ENCODE results near the gene RPS4Y1. TPM values are rescaled to one million over a fixed set of nuclear protein-coding genes. Genes with fewer than 3 reads are reported as not detected.

RPS4Y1 gene

DNA sequence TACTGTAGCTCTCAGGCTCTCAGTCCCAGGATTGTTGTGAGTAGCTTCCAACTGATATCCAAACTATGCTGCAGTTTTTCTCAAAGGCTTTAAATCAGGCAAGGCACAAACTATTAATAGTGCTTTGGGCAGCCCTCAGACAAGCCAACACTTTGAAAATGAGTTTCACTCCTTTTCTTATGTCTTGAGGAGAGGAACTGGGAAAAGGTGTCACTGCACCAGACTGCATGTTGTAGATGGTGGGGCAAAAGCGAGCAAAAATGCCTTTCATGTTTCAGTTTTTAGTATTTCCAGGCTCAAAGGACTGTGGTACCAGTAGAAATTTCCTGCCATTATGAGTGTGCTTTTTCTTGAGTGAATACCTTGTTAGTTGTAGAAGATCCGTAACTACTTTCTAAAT is 54.6 kb downstream of the RPS4Y1 start:
- Histone ChIP-seq H3K9me3 (ENCODE audit: control insufficient read depth, low read length) (no peaks in the 10 kb centered on the region), H2BK15ac (ENCODE audit: low read depth, poor library complexity, severe bottlenecking) (no peak overlapping the region), H3K4me3 (ENCODE audit: insufficient read depth in 1 of 2, low read depth in 1 of 2, low read length in 2 of 2) (no peak overlapping the region), H2AFZ (ENCODE audit: low read depth, low read length) (no peak overlapping the region), H2BK12ac (ENCODE audit: low read length in 2 of 2) (no peak overlapping the region), H4K8ac (ENCODE audit: low read length) (no peak overlapping the region), H3K23ac (ENCODE audit: low read length in 2 of 2) (no peak overlapping the region), H3K79me1 (replicated peaks; ENCODE audit: low read length, poor library complexity, severe bottlenecking) (no peaks in the 10 kb centered on the region), H4K91ac (ENCODE audit: low read length) (no peak overlapping the region), H3K36me3 (ENCODE audit: control insufficient read depth in 1 of 2, insufficient read depth in 2 of 2, low read depth in 1 of 2, low read length in 2 of 2) (no peaks in the 10 kb centered on the region), H2BK5ac (ENCODE audit: low read depth, low read length, poor library complexity, severe bottlenecking) (no peak overlapping the region), H3K4ac (ENCODE audit: low read depth in 1 of 2, low read length in 2 of 2) (no peak overlapping the region), H3K27ac (ENCODE audit: low read length, poor library complexity, severe bottlenecking) (no peak overlapping the region), H3K9ac (ENCODE audit: low read length) (no peak overlapping the region), H2AK5ac (ENCODE audit: low read length, severe bottlenecking) (no peak overlapping the region), H3K14ac (ENCODE audit: low read length in 2 of 2) (no peak overlapping the region), H3K4me1 (ENCODE audit: control insufficient read depth, insufficient read depth, low read depth, low read length) (no peaks in the 10 kb centered on the region), H3K4me2 (ENCODE audit: low read length, poor library complexity, severe bottlenecking) (no peak overlapping the region), H3K18ac (ENCODE audit: low read depth in 1 of 2, low read length in 2 of 2) (no peak overlapping the region), H3K27me3 (ENCODE audit: control insufficient read depth in 1 of 2, insufficient read depth in 1 of 2, low read length in 2 of 2) (no peaks in the 10 kb centered on the region), H2BK120ac (ENCODE audit: low read depth, low read length) (no peak overlapping the region)
- DNase-seq: no peak
- WGBS: 100% methylated on average over 1 of the region's 2 CpGs

DNA sequence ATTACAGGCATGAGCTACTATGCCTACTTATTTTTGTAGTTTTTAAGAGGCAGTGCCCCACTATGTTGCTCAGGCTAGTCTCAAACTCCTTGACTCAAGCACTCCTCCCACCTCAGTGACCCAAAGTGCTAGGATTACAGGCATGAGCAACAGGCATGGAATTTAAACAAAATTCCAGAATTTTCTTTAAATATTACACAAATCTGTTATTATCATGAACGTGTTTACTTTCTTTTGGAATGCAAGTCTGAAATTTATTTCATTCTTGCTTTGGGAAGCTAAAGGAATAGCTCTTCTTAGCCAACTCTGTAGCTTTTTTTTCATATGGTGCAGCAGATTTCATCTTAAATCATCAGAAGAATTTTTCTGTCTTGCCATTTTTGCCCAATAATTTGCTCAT is 66.0 kb downstream of the RPS4Y1 start:
- no peak overlapping the region for H2BK5ac ChIP-seq (ENCODE audit: low read depth, low read length, poor library complexity, severe bottlenecking)
- no peaks in the 10 kb centered on the region for H3K4me1 ChIP-seq (ENCODE audit: control insufficient read depth, insufficient read depth, low read depth, low read length)
- H3K4me3 ChIP-seq (ENCODE audit: insufficient read depth in 1 of 2, low read depth in 1 of 2, low read length in 2 of 2): no peak overlapping the region
- H2BK120ac ChIP-seq (ENCODE audit: low read depth, low read length): no peak overlapping the region
- H3K4me2 ChIP-seq (ENCODE audit: low read length, poor library complexity, severe bottlenecking): no peak overlapping the region
- no peak overlapping the region for H4K91ac ChIP-seq (ENCODE audit: low read length)
- DNase-seq: no peak
- no peak overlapping the region for H3K23ac ChIP-seq (ENCODE audit: low read length in 2 of 2)
- H3K27ac ChIP-seq (ENCODE audit: low read length, poor library complexity, severe bottlenecking): no peak overlapping the region
- peak overlapping the region in 1 of 2 experiments; percentile 12 for H3K18ac ChIP-seq (ENCODE audit: low read depth in 1 of 2, low read length in 2 of 2)
- no peak overlapping the region for H2AK5ac ChIP-seq (ENCODE audit: low read length, severe bottlenecking)
- H3K14ac ChIP-seq (ENCODE audit: low read length in 2 of 2): no peak overlapping the region
- H2AFZ ChIP-seq (ENCODE audit: low read depth, low read length): peak overlapping the region; percentile 14
- H3K79me1 ChIP-seq (replicated peaks; ENCODE audit: low read length, poor library complexity, severe bottlenecking): no peaks in the 10 kb centered on the region
- H2BK12ac ChIP-seq (ENCODE audit: low read length in 2 of 2): no peak overlapping the region
- no CpG with 5 or more reads among the region's 1 CpG for WGBS
- no peaks in the 10 kb centered on the region for H3K27me3 ChIP-seq (ENCODE audit: control insufficient read depth in 1 of 2, insufficient read depth in 1 of 2, low read length in 2 of 2)
- no peaks in the 10 kb centered on the region for H3K9me3 ChIP-seq (ENCODE audit: control insufficient read depth, low read length)
- no peak overlapping the region for H3K4ac ChIP-seq (ENCODE audit: low read depth in 1 of 2, low read length in 2 of 2)
- no peak overlapping the region for H2BK15ac ChIP-seq (ENCODE audit: low read depth, poor library complexity, severe bottlenecking)
- no peaks in the 10 kb centered on the region for H3K36me3 ChIP-seq (ENCODE audit: control insufficient read depth in 1 of 2, insufficient read depth in 2 of 2, low read depth in 1 of 2, low read length in 2 of 2)
- no peak overlapping the region for H4K8ac ChIP-seq (ENCODE audit: low read length)
- H3K9ac ChIP-seq (ENCODE audit: low read length): no peak overlapping the region

DNA sequence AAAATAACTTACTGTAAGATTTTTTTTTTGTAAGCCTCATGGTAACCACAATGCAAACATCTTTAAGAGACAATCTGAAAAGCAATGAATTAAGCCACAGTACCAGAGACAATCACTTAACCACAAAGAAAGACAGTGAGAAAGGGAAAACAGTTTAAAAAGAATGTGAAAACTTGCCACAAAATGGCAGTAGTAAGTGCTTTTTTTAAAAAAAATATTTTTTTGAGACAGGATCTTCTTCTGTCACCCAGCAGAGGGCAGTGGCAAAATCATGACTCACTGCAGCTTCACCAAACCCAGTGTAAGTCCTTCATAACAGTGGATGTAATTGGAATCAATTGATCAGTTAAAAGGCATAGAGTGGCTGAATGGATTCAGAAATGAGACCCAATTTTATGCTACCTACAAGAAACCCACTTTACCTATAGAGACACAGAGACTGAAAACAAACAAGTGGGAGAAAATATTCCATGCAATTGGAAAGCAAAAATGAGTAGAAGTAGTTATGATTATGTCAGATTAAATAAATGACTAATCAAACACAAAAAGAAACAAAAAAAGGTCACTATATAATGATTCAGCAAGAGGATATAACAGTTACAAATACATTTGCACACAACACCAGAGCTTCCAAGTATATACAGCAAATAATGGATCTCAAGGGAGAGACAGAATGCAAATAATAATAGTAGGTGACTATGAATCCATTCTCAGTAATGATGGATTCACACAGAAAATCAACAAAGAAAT is 71.8 kb downstream of the RPS4Y1 start:
- H3K14ac ChIP-seq (ENCODE audit: low read length in 2 of 2): no peak overlapping the region
- no peak overlapping the region for H2BK12ac ChIP-seq (ENCODE audit: low read length in 2 of 2)
- H2AFZ ChIP-seq (ENCODE audit: low read depth, low read length): no peak overlapping the region
- H3K18ac ChIP-seq (ENCODE audit: low read depth in 1 of 2, low read length in 2 of 2): no peak overlapping the region
- no peak overlapping the region for H2BK120ac ChIP-seq (ENCODE audit: low read depth, low read length)
- H3K23ac ChIP-seq (ENCODE audit: low read length in 2 of 2): no peak overlapping the region
- H3K27ac ChIP-seq (ENCODE audit: low read length, poor library complexity, severe bottlenecking): no peak overlapping the region
- no peak overlapping the region for H4K91ac ChIP-seq (ENCODE audit: low read length)
- H3K4me3 ChIP-seq (ENCODE audit: insufficient read depth in 1 of 2, low read depth in 1 of 2, low read length in 2 of 2): no peak overlapping the region
- H3K4ac ChIP-seq (ENCODE audit: low read depth in 1 of 2, low read length in 2 of 2): no peak overlapping the region
- no peaks in the 10 kb centered on the region for H3K27me3 ChIP-seq (ENCODE audit: control insufficient read depth in 1 of 2, insufficient read depth in 1 of 2, low read length in 2 of 2)
- H3K36me3 ChIP-seq (ENCODE audit: control insufficient read depth in 1 of 2, insufficient read depth in 2 of 2, low read depth in 1 of 2, low read length in 2 of 2): no peaks in the 10 kb centered on the region
- DNase-seq: peak; percentile 73
- no peak overlapping the region for H2BK15ac ChIP-seq (ENCODE audit: low read depth, poor library complexity, severe bottlenecking)
- no peaks in the 10 kb centered on the region for H3K79me1 ChIP-seq (replicated peaks; ENCODE audit: low read length, poor library complexity, severe bottlenecking)
- H2BK5ac ChIP-seq (ENCODE audit: low read depth, low read length, poor library complexity, severe bottlenecking): no peak overlapping the region
- H3K9me3 ChIP-seq (ENCODE audit: control insufficient read depth, low read length): no peaks in the 10 kb centered on the region
- no peak overlapping the region for H3K4me2 ChIP-seq (ENCODE audit: low read length, poor library complexity, severe bottlenecking)
- no peaks in the 10 kb centered on the region for H3K4me1 ChIP-seq (ENCODE audit: control insufficient read depth, insufficient read depth, low read depth, low read length)
- H3K9ac ChIP-seq (ENCODE audit: low read length): no peak overlapping the region
- no peak overlapping the region for H2AK5ac ChIP-seq (ENCODE audit: low read length, severe bottlenecking)
- H4K8ac ChIP-seq (ENCODE audit: low read length): no peak overlapping the region

Small RNA genes within 50 kb of the gene (small RNA-seq; reads per million reads assigned to genes)
- not detected for gene TOMM22P2 (ENCODE audit: low read depth)
